Smooth muscle cell of the brain vasculature (primary cell): Measurements from ENCODE around the gene SRPK3.
"Not testable (repeated sequence)": the region's sequence is repeated elsewhere in the genome, so short reads cannot be mapped to it uniquely, and the experiment has no call there.

Experiments
- DNase-seq: peaks from one replicate; pipeline ENCODE4 v3.0.0-alpha.2; 2012; ENCODE audit warnings: low read depth, low spot score

SRPK3 gene

GRCh38 chrX:153746359-153746758, 34.5 kb upstream of the SRPK3 start:
- DNase-seq: no peak

DNA sequence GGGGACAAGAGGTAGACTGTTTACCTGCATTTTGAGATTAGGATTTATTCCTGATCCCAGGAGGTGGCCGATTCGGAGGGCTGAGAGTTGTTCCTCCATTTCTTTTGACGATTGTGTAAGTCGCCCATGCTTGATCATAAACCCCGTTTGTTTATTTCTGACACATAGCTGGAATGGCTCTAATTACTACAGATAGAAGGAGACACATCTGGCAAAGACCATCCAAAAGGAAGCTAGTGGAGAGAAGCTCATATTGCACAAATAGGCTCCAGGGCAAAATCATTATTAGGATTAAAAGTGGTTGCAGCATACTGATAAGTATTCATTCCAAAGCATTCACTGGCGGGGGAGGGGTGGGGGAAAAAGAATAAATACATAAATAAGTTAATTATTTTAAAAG, 33.9 kb upstream of the SRPK3 start:
- DNase-seq: not testable (repeated sequence)

DNA sequence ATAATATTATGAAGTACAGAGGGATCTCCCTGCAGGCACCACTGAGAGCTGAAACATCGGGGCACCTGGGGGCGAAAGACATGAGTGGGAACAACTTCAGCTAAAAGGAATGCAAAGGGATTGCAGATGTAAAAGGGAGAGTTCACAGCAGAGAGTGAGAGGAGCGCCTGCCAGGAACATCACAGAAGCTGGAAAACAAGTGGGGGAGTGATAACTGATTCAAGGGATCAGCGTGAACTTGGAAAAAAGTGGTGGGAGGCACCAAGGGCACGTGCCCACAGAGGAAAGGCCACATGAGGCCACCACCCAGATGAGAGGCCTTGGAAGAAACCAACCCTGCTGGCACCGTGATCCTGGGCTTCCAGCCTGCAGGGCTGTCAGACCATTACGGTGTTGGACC, 31.8 kb upstream of the SRPK3 start:
- not testable (repeated sequence) for DNase-seq

DNA sequence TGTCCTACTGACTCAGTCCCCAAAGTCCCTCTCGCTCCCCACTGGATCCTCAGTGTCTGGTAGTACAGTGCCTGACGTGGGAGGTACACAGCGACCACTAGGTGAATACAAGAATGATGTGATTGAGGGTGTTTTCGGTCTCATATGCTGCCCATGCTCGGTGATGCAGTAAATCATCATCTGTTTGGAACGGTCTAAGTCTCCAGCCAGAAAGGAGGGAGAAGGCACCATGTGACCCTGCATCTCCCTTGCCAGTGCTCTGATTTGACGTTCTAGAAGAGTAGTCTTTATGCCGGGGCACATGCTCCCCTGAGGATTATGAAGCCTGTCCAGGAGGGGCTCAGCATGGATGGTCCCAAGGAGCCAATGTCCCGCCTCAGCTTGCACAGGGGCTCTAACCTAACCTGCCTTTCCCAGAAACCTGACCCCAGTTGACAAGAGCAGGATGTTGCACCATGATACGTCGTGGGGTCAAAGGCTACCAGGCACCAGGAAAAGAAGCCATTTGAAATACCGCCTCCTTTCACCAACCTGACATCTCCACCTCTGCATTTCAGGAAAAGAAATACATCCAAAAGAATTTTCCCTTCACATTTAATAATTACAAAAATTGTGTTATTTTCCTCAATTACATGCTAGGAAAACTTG, 30.6 kb upstream of the SRPK3 start:
- no peak for DNase-seq

DNA sequence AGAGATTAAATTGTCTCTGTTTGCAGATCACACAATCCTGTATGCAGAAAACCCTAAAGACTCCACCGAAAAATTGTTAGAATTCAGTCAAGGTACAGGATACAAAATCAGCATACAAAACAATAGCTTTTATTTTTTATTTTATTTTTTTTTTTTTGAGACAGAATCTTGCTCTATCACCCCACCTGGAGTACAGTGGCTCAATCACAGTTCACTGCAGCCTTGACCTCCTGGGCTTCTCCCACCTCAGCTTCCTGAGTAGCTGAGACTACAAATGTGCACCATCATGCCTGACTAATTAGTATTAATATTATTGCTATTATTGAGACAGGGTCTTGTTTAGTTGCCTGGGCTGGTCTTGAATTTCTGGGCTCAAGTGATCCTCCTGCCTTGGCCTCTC, 25.7 kb upstream of the SRPK3 start:
- no peak for DNase-seq

- no peak for DNase-seq
These were observed 19.0 kb upstream of the SRPK3 start for GRCh38 chrX:153761863-153762262.

DNA sequence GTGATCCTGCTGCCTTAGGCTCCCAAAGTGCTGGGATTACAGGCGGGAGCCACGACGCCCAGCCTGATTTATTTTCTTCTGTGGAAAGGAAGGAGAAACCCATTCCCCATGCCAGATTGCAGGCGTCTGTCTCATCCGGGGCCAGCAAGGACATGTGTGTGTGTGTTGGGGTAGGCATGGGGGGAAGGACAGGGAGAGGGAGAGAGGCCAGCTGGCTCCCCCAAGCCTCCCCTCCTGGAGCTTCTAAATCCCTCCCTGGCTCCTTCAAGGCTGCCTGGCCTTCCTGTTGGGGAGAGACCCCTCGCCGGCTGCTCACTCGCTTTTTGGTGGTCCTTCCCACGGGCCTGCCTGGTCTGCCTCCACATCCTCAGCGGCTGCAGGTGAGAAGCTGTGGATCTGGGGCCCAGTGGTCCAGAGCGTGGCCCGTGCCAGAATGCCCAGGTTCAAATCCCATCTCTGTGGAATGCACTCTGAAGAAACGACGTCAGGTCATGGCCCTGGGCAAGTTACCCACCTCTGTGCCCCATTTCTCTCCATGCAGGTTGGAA, 18.1 kb upstream of the SRPK3 start:
- no peak for DNase-seq

DNA sequence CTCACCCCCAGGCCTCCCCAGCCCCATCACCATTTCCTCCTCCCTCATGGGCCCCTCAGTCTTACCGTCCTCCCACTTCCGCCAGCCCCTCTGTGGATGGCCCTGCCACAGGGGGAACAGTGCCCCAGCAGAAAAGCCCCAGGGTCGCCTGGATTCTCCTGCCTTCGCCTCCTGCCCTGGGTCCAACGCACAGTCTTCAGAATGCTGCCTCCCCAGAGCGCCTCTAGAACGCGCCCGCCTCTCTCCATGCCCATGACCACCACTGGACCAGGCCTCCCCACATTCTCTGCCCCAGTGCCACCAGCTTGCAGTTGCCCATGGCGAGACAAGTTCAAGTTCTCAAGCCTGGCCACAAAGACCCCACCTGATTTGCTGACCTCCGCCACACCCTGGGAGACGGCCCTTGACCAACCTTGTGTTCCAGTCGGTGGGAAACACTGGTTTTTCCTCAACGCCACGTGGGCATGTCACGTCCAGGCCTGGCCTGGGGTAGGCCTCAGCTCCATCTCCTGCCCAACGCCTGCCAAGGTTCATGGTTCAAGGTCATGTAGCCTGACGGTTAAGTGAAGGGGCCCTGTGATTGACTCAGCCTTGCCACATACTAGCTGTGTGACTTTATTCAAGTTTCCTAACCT, 17.4 kb upstream of the SRPK3 start:
- no peak for DNase-seq

- DNase-seq: no peak
These were observed 16.7 kb upstream of the SRPK3 start, which contains the start of gene PLXNB3 for GRCh38 chrX:153763989-153764755. Gene PLXNB3 (plus strand): TSS chrX:153764249. CDS start chrX:153765536, 1,287 bp downstream.

DNA sequence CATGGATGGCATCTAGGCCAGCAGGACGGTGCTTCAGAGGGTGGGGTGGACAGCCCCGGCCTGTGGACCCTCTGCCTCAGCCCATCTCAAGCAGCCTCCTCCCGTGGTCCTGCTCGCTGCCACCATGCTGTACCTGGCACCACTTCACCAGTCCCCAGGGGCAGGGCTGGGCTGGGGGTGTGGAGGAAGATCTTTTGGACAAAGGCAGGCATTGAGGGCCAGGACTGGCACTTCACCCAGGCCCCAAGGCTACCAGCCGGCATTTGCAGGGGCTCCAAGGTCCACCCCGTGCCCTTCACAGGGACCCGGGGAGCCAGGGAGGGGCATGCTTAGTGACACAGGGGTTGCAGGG, 16.1 kb upstream of the SRPK3 start:
- no peak for DNase-seq

DNA sequence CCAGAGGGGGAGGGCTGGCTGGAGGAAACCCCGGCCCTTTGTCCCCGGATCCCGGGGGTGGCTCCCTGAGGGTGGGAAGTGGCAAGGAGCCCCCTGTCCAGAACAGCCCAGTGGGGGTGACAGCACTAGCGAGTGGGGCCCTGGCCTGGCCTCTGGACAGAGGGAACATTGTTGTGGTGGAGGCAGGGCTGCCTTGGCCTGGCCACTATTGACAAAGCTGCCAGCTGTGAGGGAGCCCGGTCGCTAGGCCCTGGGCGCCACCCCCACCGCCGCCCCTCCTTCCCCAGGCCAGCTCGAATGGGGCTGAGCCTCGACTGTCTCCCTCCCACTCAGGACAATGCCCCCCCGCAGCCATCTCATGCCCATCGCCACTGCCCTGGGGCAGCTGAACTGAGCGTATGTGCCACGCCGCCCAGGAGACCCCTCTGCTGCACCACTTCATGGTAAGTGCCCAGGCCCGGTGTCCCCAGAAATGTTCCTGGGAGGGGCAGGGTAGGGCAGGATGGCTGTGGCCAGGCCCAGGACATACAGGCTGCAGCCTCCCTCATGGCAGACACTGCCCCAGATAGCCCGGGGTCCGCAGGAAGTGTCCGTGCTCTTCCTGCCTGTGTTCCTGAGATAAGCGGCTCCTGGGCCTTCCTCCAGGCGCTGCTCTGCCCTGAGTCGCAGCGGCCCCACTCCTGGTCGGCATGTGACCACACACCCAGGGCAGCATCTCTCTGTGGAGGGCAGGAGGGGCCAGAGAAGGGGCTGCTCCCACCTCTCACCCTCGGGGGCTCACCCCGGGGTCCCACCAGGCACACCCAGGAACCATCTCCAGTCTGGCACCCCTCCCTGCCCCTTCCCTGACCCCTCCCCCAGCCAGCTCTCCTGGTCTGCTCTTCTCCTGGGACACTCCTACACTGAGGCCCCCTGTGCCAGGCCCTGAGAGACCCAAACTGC, 15.4 kb upstream of the SRPK3 start:
- DNase-seq: no peak

DNA sequence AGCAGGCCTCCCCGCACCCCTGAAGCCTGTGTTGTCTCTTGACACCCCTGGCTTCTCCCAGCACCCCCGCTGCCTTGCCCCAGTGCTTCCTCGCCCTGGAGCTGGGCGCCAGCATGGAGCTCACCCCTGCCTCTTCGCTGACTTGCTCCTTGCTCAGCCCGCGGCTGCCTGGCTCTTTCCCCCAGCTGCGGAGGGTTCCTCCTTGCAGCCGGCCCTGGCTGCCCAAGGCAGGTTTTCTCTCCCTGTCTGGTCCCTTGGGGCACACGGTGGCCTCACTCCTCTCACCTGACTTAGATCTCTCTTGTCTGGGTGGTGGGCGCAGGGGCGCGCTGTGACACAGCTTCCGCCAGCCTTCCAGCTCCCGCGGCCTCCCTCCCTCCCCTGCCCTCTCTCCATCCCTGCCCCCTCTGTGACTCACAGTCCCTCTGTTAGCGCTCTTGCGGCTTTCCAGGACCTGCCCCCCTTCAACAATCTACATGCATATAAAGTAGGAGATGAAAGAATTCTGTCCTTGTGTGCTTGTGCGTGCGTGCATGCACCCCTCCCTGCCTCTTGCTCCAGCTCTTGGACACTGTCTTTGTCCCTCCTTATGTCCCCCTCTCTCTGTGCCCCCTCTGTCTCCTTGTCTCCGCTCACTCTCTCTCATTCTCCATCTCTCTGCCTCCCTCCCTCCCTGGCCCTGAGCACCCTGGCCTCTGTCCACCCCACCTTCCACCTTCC, 14.6 kb upstream of the SRPK3 start:
- no peak for DNase-seq

DNA sequence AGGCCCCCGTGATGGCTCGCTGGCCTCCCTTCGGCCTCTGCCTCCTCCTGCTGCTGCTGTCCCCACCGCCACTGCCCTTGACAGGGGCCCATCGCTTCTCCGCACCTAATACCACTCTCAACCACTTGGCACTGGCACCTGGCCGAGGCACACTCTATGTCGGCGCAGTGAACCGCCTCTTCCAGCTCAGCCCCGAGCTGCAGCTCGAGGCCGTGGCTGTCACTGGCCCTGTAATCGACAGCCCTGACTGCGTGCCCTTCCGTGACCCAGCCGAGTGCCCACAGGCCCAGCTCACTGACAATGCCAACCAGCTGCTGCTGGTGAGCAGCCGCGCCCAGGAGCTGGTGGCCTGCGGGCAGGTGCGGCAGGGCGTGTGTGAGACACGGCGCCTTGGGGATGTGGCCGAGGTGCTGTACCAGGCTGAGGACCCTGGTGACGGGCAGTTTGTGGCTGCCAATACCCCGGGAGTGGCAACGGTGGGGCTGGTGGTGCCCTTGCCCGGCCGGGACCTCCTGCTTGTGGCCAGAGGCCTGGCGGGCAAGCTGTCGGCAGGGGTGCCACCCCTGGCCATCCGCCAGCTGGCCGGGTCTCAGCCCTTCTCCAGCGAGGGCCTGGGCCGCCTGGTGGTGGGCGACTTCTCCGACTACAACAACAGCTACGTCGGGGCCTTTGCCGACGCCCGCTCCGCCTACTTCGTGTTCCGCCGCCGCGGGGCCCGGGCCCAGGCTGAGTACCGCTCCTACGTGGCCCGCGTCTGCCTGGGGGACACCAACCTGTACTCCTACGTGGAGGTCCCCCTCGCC, 13.8 kb upstream of the SRPK3 start:
- no peak for DNase-seq

- DNase-seq: no peak
These were observed 13.2 kb upstream of the SRPK3 start for GRCh38 chrX:153767674-153768055.

GRCh38 chrX:153768311-153769157, 12.3 kb upstream of the SRPK3 start:
- DNase-seq: no peak

DNA sequence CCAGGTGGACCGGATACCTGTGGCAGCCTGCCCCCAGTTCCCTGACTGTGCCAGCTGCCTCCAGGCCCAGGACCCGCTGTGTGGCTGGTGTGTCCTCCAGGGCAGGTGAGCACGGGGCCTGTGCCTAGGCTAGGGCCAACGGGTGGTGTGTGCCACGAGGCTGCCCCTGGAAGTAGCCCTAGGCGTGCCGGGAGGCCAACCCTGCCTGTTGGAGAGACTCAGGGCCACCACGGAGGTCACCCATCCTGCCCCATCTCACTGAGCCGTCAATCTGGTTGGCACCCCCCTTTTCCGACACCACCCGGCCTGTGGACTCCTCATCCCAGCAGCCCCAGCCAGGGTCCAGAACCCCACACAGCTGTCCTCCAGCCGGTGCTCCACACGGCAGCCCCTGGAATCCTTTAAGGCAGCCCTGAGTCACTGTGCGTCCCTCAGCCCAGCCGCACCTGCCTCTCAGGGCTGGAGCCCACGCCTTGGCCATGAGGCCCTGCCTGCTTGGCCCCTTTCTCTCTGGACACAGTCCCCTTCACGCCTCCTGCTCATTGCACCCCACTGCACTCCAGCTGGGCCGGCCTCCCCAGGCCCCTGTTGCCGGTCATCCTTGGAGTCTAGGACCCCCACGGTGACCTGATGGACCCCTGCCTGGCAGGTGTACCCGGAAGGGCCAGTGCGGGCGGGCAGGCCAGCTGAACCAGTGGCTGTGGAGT, 11.5 kb upstream of the SRPK3 start:
- no peak for DNase-seq

DNA sequence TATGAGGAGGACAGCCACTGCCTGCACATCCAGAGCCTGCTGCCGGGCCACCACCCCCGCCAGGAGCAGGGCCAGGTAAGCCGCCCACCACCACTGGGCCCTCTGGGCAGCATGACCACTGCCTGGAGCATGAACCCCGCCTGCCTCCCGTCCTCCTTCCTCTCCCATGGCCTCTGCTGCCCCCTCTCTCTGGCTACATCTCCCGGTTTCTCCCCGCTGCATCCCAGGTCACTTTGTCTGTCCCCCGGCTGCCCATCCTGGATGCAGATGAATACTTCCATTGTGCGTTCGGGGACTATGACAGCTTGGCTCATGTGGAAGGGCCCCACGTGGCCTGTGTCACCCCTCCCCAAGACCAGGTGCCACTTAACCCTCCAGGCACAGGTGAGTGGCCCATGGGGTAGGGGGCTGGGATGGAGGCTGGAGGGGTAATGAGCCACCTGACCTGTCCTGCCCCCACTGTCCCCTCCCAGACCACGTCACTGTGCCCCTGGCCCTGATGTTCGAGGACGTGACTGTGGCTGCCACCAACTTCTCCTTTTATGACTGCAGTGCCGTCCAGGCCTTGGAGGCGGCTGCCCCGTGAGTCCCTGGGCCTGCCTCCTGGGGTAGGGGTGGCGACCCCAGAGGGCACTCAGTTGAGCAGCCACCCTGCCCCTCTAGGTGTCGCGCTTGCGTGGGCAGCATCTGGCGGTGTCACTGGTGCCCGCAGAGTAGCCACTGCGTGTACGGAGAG, 10.8 kb upstream of the SRPK3 start:
- DNase-seq: no peak
